Activated naive CD4-positive, alpha-beta T cell (primary cell): ENCODE results near the gene RNF225.
"Not testable (repeated sequence)": the region's sequence is repeated elsewhere in the genome, so short reads cannot be mapped to it uniquely, and the experiment has no call there.

Source experiments
- DNase-seq, 4 experiments: peaks; one replicate each; lab custom pipeline; 2025; lab: John Stamatoyannopoulos, UW

The RNF225 gene

GRCh38 chr19:58362272-58362994, 33.0 kb upstream of the RNF225 start, which contains the start of gene ZNF497:
ZNF497 (minus strand) TSS chr19:58362751; CDS start chr19:58357635, 5,116 bp downstream.
- peak; percentile 81 to 94 (median 91) for DNase-seq

- DNase-seq, result no peak
Measured at GRCh38 chr19:58364146-58364545, 31.3 kb upstream of the RNF225 start.

GRCh38 chr19:58366585-58367430, 28.6 kb upstream of the RNF225 start:
- DNase-seq, result no peak

GRCh38 chr19:58367698-58368454, 27.6 kb upstream of the RNF225 start:
- DNase-seq, result no peak

- no peak for DNase-seq
Measured at GRCh38 chr19:58368561-58369360, 26.7 kb upstream of the RNF225 start.

- DNase-seq, result no peak
Measured at GRCh38 chr19:58372311-58373133, 22.9 kb upstream of the RNF225 start.

GRCh38 chr19:58374200-58374599, 21.3 kb upstream of the RNF225 start:
- DNase-seq, result no peak

GRCh38 chr19:58376724-58377123, 18.7 kb upstream of the RNF225 start:
- not testable (repeated sequence) for DNase-seq

- no peak for DNase-seq
Measured at GRCh38 chr19:58379246-58379645, 16.2 kb upstream of the RNF225 start.

- no peak for DNase-seq
Measured at GRCh38 chr19:58380037-58380661, 15.3 kb upstream of the RNF225 start.

- peak; percentile 86 to 95 (median 93) for DNase-seq
Measured at GRCh38 chr19:58380662-58381459, 14.6 kb upstream of the RNF225 start, which contains the start of gene ZNF837. ZNF837 (minus strand) TSS chr19:58381030; CDS start chr19:58369332, 11,698 bp downstream.

- no peak for DNase-seq
Measured at GRCh38 chr19:58381460-58382212, 13.8 kb upstream of the RNF225 start.

GRCh38 chr19:58382997-58383603, 12.4 kb upstream of the RNF225 start:
- no peak for DNase-seq

GRCh38 chr19:58385313-58385890, 10.1 kb upstream of the RNF225 start:
- DNase-seq, result no peak

GRCh38 chr19:58385891-58386575, 9.4 kb upstream of the RNF225 start:
- peak in 1 of 4 experiments; percentile 39 for DNase-seq

GRCh38 chr19:58386576-58387337, 8.7 kb upstream of the RNF225 start, which contains the start of gene RPS5:
RPS5 (plus strand) TSS chr19:58387269; CDS start chr19:58388138, 869 bp downstream.
- peak; percentile 91 to 92 (median 92) for DNase-seq
